HEK293 (cell line): Measurements from ENCODE around the gene TBC1D5.

ENCODE experiments used
- KLF1 ChIP-seq: fragments of 450-650 bp; formaldehyde crosslinking; IDR thresholded peaks from 2 replicates; pipeline ENCODE4 v1.5.1; 2016; ENCODE audit warnings: missing biosample characterization, missing genetic modification characterization
- KLF8 ChIP-seq: fragments of 450-650 bp; formaldehyde crosslinking; IDR thresholded peaks from 2 replicates; pipeline ENCODE4 v1.5.1; 2016; ENCODE audit warnings: missing biosample characterization, missing genetic modification characterization
- MZF1 ChIP-seq: fragments of 450-650 bp; formaldehyde crosslinking; IDR thresholded peaks from 2 replicates; pipeline ENCODE4 v1.5.1; 2017; ENCODE audit warnings: missing biosample characterization, missing genetic modification characterization, borderline replicate concordance
- SETDB1 ChIP-seq: IDR thresholded peaks from one replicate; pipeline ENCODE4 v1.6.1; 2017; ENCODE audit warnings: mild to moderate bottlenecking, low read length, moderate library complexity, mixed read lengths; ENCODE audit not compliant: insufficient read length
- TRIM28 ChIP-seq: IDR thresholded peaks from 2 replicates; pipeline ENCODE4 v1.6.1; 2011; ENCODE audit warnings: low read length, control low read depth, borderline replicate concordance
- WT1 ChIP-seq: fragments of 450-650 bp; formaldehyde crosslinking; IDR thresholded peaks from 2 replicates; pipeline ENCODE4 v1.5.1; 2016; ENCODE audit warnings: missing biosample characterization, missing genetic modification characterization
- ZBTB17 ChIP-seq: fragments of 450-650 bp; formaldehyde crosslinking; IDR thresholded peaks from 2 replicates; pipeline ENCODE4 v1.5.1; 2016; ENCODE audit warnings: missing biosample characterization, missing genetic modification characterization
- ZNF157 ChIP-seq: fragments of 450-650 bp; formaldehyde crosslinking; IDR thresholded peaks from 2 replicates; pipeline ENCODE4 v1.5.1; 2016; ENCODE audit warnings: missing biosample characterization, missing genetic modification characterization
- ZNF169 ChIP-seq: fragments of 450-650 bp; formaldehyde crosslinking; IDR thresholded peaks from 2 replicates; pipeline ENCODE4 v1.5.1; 2016; ENCODE audit warnings: missing biosample characterization, missing genetic modification characterization
- ZNF211 ChIP-seq: fragments of 450-650 bp; formaldehyde crosslinking; IDR thresholded peaks from 2 replicates; pipeline ENCODE4 v1.5.1; 2016; ENCODE audit warnings: low read depth, missing biosample characterization, missing genetic modification characterization
- ZNF266 ChIP-seq: fragments of 450-650 bp; formaldehyde crosslinking; IDR thresholded peaks from 2 replicates; pipeline ENCODE4 v1.5.1; 2016; ENCODE audit warnings: missing biosample characterization, missing genetic modification characterization, low read depth
- ZNF292 ChIP-seq: fragments of 450-650 bp; formaldehyde crosslinking; IDR thresholded peaks from 2 replicates; pipeline ENCODE4 v1.5.1; 2016; ENCODE audit warnings: low read depth, missing biosample characterization, missing genetic modification characterization, borderline replicate concordance
- ZNF324 ChIP-seq: fragments of 450-650 bp; formaldehyde crosslinking; IDR thresholded peaks from 2 replicates; pipeline ENCODE4 v1.5.1; 2016; ENCODE audit warnings: missing biosample characterization, missing genetic modification characterization
- ZNF433 ChIP-seq: fragments of 450-650 bp; formaldehyde crosslinking; IDR thresholded peaks from 2 replicates; pipeline ENCODE4 v1.5.1; 2016; ENCODE audit warnings: missing biosample characterization, missing genetic modification characterization, low read depth
- ZNF473 ChIP-seq: fragments of 450-650 bp; formaldehyde crosslinking; IDR thresholded peaks from 2 replicates; pipeline ENCODE4 v1.5.1; 2017; ENCODE audit warnings: missing biosample characterization, missing genetic modification characterization
- ZNF501 ChIP-seq: fragments of 450-650 bp; formaldehyde crosslinking; IDR thresholded peaks from 2 replicates; pipeline ENCODE4 v1.5.1; 2016; ENCODE audit warnings: missing biosample characterization, missing genetic modification characterization
- ZNF621 ChIP-seq: fragments of 450-650 bp; formaldehyde crosslinking; IDR thresholded peaks from 2 replicates; pipeline ENCODE4 v1.5.1; 2017; ENCODE audit warnings: missing biosample characterization, missing genetic modification characterization
- ZNF626 ChIP-seq: fragments of 450-650 bp; sonication (Bioruptor Pico); formaldehyde crosslinking; IDR thresholded peaks from 2 replicates; pipeline ENCODE4 v1.5.1; 2018; ENCODE audit warnings: missing biosample characterization, missing genetic modification characterization, inconsistent platforms
- ZNF768 ChIP-seq: fragments of 450-650 bp; formaldehyde crosslinking; IDR thresholded peaks from 2 replicates; pipeline ENCODE4 v1.5.1; 2018; ENCODE audit warnings: missing biosample characterization, mild to moderate bottlenecking, missing genetic modification characterization
- ZXDB ChIP-seq: fragments of 450-650 bp; formaldehyde crosslinking; IDR thresholded peaks from 2 replicates; pipeline ENCODE4 v1.5.1; 2016; ENCODE audit warnings: missing biosample characterization, missing genetic modification characterization
- TF ChIP-seq, protein P1 (sequence below): fragments of 450-650 bp; formaldehyde crosslinking; optimal IDR thresholded peaks from 2 replicates; pipeline ENCODE3; 2016; ENCODE audit warnings: missing biosample characterization, mild to moderate bottlenecking, missing genetic modification characterization
- TF ChIP-seq, protein P2 (sequence below): fragments of 450-650 bp; formaldehyde crosslinking; IDR thresholded peaks from 2 replicates; pipeline ENCODE4 v1.5.1; 2016; ENCODE audit warnings: missing biosample characterization, missing genetic modification characterization
- TF ChIP-seq, protein P3 (sequence below): fragments of 450-650 bp; formaldehyde crosslinking; IDR thresholded peaks from 2 replicates; pipeline ENCODE4 v1.5.1; 2016; ENCODE audit warnings: missing biosample characterization, missing genetic modification characterization, borderline replicate concordance
- TF ChIP-seq, protein P4 (sequence below): fragments of 450-650 bp; formaldehyde crosslinking; IDR thresholded peaks from 2 replicates; pipeline ENCODE4 v1.5.1; 2016; ENCODE audit warnings: missing biosample characterization, missing genetic modification characterization
- TF ChIP-seq, protein P5 (sequence below): fragments of 450-650 bp; formaldehyde crosslinking; IDR thresholded peaks from 2 replicates; pipeline ENCODE4 v1.5.1; 2016; ENCODE audit warnings: missing biosample characterization, missing genetic modification characterization, borderline replicate concordance
- TF ChIP-seq, protein P6 (sequence below): fragments of 450-650 bp; formaldehyde crosslinking; IDR thresholded peaks from 2 replicates; pipeline ENCODE4 v1.5.1; 2017; ENCODE audit warnings: missing biosample characterization, mild to moderate bottlenecking, missing genetic modification characterization, moderate library complexity

The TBC1D5 gene

DNA sequence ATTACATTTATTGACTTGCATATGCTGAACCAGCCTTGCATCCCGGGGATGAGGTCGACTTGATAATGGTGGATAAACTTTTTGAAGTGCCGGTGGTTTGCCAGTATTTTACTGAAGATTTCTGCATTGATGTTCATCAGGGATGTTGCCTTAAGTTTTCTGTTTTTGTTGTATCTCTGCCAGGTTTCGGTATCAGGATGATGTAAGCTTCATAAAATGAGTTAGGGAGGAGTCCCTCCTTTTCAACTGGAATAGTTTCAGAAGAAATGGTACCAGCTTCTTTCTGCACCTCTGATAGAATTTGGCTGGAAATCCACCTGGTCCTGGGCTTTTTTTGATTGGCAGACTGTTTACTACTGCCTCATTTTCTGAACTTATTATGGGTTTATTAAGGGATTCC, 250.8 kb downstream of the TBC1D5 start (continued):
- TF ChIP-seq ZNF169 (tag by site-specific recombination), result no peak
- TF ChIP-seq ZNF501, result no peak
- TF ChIP-seq, protein P1, sequence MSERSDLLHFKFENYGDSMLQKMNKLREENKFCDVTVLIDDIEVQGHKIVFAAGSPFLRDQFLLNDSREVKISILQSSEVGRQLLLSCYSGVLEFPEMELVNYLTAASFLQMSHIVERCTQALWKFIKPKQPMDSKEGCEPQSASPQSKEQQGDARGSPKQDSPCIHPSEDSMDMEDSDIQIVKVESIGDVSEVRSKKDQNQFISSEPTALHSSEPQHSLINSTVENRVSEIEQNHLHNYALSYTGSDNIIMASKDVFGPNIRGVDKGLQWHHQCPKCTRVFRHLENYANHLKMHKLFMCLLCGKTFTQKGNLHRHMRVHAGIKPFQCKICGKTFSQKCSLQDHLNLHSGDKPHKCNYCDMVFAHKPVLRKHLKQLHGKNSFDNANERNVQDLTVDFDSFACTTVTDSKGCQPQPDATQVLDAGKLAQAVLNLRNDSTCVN (tag by site-specific recombination), result no peak
- TF ChIP-seq ZXDB (tag by site-specific recombination), result 0 out of 2 replicates have a peak, but pooled peaks have one; percentile 35
- no peak for TF ChIP-seq ZNF768
- TF ChIP-seq, protein P2, sequence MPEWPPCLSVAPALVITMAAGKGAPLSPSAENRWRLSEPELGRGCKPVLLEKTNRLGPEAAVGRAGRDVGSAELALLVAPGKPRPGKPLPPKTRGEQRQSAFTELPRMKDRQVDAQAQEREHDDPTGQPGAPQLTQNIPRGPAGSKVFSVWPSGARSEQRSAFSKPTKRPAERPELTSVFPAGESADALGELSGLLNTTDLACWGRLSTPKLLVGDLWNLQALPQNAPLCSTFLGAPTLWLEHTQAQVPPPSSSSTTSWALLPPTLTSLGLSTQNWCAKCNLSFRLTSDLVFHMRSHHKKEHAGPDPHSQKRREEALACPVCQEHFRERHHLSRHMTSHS, result no peak
- TF ChIP-seq, protein P3, sequence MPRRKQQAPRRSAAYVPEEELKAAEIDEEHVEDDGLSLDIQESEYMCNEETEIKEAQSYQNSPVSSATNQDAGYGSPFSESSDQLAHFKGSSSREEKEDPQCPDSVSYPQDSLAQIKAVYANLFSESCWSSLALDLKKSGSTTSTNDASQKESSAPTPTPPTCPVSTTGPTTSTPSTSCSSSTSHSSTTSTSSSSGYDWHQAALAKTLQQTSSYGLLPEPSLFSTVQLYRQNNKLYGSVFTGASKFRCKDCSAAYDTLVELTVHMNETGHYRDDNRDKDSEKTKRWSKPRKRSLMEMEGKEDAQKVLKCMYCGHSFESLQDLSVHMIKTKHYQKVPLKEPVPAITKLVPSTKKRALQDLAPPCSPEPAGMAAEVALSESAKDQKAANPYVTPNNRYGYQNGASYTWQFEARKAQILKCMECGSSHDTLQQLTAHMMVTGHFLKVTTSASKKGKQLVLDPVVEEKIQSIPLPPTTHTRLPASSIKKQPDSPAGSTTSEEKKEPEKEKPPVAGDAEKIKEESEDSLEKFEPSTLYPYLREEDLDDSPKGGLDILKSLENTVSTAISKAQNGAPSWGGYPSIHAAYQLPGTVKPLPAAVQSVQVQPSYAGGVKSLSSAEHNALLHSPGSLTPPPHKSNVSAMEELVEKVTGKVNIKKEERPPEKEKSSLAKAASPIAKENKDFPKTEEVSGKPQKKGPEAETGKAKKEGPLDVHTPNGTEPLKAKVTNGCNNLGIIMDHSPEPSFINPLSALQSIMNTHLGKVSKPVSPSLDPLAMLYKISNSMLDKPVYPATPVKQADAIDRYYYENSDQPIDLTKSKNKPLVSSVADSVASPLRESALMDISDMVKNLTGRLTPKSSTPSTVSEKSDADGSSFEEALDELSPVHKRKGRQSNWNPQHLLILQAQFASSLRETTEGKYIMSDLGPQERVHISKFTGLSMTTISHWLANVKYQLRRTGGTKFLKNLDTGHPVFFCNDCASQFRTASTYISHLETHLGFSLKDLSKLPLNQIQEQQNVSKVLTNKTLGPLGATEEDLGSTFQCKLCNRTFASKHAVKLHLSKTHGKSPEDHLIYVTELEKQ, result no peak
- no peak for TF ChIP-seq ZNF626 (tag by site-specific recombination)
- TF ChIP-seq MZF1 (tag by site-specific recombination), result 0 out of 2 replicates have a peak, but pooled peaks have one; percentile 20
- TF ChIP-seq KLF1 (tag by site-specific recombination), result no peak
- no peak for TF ChIP-seq SETDB1
- no peak for TF ChIP-seq ZNF211 (tag by site-specific recombination)
- TF ChIP-seq, protein P4, sequence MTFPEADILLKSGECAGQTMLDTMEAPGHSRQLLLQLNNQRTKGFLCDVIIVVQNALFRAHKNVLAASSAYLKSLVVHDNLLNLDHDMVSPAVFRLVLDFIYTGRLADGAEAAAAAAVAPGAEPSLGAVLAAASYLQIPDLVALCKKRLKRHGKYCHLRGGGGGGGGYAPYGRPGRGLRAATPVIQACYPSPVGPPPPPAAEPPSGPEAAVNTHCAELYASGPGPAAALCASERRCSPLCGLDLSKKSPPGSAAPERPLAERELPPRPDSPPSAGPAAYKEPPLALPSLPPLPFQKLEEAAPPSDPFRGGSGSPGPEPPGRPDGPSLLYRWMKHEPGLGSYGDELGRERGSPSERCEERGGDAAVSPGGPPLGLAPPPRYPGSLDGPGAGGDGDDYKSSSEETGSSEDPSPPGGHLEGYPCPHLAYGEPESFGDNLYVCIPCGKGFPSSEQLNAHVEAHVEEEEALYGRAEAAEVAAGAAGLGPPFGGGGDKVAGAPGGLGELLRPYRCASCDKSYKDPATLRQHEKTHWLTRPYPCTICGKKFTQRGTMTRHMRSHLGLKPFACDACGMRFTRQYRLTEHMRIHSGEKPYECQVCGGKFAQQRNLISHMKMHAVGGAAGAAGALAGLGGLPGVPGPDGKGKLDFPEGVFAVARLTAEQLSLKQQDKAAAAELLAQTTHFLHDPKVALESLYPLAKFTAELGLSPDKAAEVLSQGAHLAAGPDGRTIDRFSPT (tag by site-specific recombination), result 0 out of 2 replicates have a peak, but pooled peaks have one; percentile 22
- TF ChIP-seq WT1 (tag by site-specific recombination), result peak; percentile 90
- TF ChIP-seq ZNF324 (tag by site-specific recombination), result no peak
- TF ChIP-seq ZNF473 (tag by site-specific recombination), result no peak
- TF ChIP-seq, protein P5, sequence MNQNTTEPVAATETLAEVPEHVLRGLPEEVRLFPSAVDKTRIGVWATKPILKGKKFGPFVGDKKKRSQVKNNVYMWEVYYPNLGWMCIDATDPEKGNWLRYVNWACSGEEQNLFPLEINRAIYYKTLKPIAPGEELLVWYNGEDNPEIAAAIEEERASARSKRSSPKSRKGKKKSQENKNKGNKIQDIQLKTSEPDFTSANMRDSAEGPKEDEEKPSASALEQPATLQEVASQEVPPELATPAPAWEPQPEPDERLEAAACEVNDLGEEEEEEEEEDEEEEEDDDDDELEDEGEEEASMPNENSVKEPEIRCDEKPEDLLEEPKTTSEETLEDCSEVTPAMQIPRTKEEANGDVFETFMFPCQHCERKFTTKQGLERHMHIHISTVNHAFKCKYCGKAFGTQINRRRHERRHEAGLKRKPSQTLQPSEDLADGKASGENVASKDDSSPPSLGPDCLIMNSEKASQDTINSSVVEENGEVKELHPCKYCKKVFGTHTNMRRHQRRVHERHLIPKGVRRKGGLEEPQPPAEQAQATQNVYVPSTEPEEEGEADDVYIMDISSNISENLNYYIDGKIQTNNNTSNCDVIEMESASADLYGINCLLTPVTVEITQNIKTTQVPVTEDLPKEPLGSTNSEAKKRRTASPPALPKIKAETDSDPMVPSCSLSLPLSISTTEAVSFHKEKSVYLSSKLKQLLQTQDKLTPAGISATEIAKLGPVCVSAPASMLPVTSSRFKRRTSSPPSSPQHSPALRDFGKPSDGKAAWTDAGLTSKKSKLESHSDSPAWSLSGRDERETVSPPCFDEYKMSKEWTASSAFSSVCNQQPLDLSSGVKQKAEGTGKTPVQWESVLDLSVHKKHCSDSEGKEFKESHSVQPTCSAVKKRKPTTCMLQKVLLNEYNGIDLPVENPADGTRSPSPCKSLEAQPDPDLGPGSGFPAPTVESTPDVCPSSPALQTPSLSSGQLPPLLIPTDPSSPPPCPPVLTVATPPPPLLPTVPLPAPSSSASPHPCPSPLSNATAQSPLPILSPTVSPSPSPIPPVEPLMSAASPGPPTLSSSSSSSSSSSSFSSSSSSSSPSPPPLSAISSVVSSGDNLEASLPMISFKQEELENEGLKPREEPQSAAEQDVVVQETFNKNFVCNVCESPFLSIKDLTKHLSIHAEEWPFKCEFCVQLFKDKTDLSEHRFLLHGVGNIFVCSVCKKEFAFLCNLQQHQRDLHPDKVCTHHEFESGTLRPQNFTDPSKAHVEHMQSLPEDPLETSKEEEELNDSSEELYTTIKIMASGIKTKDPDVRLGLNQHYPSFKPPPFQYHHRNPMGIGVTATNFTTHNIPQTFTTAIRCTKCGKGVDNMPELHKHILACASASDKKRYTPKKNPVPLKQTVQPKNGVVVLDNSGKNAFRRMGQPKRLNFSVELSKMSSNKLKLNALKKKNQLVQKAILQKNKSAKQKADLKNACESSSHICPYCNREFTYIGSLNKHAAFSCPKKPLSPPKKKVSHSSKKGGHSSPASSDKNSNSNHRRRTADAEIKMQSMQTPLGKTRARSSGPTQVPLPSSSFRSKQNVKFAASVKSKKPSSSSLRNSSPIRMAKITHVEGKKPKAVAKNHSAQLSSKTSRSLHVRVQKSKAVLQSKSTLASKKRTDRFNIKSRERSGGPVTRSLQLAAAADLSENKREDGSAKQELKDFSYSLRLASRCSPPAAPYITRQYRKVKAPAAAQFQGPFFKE (tag by site-specific recombination), result no peak
- TF ChIP-seq ZNF266 (tag by site-specific recombination), result no peak
- TF ChIP-seq, protein P6, sequence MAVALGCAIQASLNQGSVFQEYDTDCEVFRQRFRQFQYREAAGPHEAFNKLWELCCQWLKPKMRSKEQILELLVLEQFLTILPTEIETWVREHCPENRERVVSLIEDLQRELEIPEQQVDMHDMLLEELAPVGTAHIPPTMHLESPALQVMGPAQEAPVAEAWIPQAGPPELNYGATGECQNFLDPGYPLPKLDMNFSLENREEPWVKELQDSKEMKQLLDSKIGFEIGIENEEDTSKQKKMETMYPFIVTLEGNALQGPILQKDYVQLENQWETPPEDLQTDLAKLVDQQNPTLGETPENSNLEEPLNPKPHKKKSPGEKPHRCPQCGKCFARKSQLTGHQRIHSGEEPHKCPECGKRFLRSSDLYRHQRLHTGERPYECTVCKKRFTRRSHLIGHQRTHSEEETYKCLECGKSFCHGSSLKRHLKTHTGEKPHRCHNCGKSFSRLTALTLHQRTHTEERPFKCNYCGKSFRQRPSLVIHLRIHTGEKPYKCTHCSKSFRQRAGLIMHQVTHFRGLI (tag by site-specific recombination), result no peak
- no peak for TF ChIP-seq ZNF621 (tag by site-specific recombination)
- 0 out of 2 replicates have a peak, but pooled peaks have one; percentile 27 for TF ChIP-seq KLF8
- no peak for TF ChIP-seq ZNF157 (tag by site-specific recombination)
- TF ChIP-seq ZNF433 (tag by site-specific recombination), result no peak
- TF ChIP-seq ZNF292 (tag by site-specific recombination), result no peak
- no peak for TF ChIP-seq TRIM28
- 0 out of 2 replicates have a peak, but pooled peaks have one; percentile 23 for TF ChIP-seq ZBTB17
